ENCODE results near the gene NCMAP. TPM values are rescaled to one million over a fixed set of nuclear protein-coding genes. Genes with fewer than 3 reads are reported as not detected.
A peak's percentile ranks its signal among the peaks of the same experiment; 100 is the strongest.

Gene NCMAP
- total and polyA plus RNA-seq, 2 of the 4 experiments (the other 2 are of a cell fraction): not detected

DNA sequence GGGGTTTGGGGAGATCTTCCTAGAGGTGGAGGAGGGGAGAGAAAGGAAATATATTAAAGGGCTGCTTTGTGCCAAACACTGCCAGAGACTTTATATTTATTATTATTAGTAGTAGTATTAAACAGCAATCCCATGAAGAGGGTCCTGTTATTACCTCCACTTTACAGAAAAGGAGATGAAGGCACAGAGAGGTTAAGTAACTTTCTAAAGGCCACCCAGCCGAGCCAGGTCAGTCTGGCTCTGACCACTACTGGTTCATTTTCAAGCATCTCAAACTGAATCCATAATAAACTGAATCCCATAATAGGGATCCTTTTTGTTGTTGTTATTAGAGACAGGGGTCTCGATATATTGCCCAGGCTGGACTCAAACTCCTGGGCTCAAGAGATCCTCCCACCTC lies 12.6 kb downstream of the NCMAP start:
- in situ Hi-C loops (cut with MboI; ENCODE audit: low sequenced_read_pairs): no loop called here
- H2BK20ac ChIP-seq (ENCODE audit: low read depth, low read length): no peak overlapping the region
- DNase-seq (no peak), ATAC-seq (ENCODE audit: low read depth) (no peak)
- dilution Hi-C loops (cut with HindIII; ENCODE audit: low sequenced_read_pairs, unreplicated experiment): no loop called here
- TF ChIP-seq POLR2A (IDR thresholded peaks at IDR 0.05; ENCODE audit: low read depth, low read length) (no peak), FOS (IDR thresholded peaks at IDR 0.05; ENCODE audit: low read depth, low read length) (no peak), RFX5 (IDR thresholded peaks at IDR 0.05; ENCODE audit: low read depth, low read length) (no peak), MAFK (IDR thresholded peaks at IDR 0.05; ENCODE audit: low read depth, low read length) (no peak)
- TF ChIP-seq, protein P1, sequence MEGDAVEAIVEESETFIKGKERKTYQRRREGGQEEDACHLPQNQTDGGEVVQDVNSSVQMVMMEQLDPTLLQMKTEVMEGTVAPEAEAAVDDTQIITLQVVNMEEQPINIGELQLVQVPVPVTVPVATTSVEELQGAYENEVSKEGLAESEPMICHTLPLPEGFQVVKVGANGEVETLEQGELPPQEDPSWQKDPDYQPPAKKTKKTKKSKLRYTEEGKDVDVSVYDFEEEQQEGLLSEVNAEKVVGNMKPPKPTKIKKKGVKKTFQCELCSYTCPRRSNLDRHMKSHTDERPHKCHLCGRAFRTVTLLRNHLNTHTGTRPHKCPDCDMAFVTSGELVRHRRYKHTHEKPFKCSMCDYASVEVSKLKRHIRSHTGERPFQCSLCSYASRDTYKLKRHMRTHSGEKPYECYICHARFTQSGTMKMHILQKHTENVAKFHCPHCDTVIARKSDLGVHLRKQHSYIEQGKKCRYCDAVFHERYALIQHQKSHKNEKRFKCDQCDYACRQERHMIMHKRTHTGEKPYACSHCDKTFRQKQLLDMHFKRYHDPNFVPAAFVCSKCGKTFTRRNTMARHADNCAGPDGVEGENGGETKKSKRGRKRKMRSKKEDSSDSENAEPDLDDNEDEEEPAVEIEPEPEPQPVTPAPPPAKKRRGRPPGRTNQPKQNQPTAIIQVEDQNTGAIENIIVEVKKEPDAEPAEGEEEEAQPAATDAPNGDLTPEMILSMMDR (conservative IDR thresholded peaks at IDR 0.05; ENCODE audit: low read depth, low read length): no peak
- TF ChIP-seq, protein P2, sequence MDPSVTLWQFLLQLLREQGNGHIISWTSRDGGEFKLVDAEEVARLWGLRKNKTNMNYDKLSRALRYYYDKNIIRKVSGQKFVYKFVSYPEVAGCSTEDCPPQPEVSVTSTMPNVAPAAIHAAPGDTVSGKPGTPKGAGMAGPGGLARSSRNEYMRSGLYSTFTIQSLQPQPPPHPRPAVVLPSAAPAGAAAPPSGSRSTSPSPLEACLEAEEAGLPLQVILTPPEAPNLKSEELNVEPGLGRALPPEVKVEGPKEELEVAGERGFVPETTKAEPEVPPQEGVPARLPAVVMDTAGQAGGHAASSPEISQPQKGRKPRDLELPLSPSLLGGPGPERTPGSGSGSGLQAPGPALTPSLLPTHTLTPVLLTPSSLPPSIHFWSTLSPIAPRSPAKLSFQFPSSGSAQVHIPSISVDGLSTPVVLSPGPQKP (IDR thresholded peaks at IDR 0.05; ENCODE audit: borderline replicate concordance, low read depth, low read length): no peak
- TF ChIP-seq, protein P3, sequence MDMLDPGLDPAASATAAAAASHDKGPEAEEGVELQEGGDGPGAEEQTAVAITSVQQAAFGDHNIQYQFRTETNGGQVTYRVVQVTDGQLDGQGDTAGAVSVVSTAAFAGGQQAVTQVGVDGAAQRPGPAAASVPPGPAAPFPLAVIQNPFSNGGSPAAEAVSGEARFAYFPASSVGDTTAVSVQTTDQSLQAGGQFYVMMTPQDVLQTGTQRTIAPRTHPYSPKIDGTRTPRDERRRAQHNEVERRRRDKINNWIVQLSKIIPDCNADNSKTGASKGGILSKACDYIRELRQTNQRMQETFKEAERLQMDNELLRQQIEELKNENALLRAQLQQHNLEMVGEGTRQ (IDR thresholded peaks at IDR 0.05; ENCODE audit: low read depth, low read length): no peak
- H4K8ac ChIP-seq (ENCODE audit: low read depth in 2 of 2, low read length in 2 of 2): no peak overlapping the region
- WGBS, 2 experiments (ENCODE audit: extremely low coverage in 2 of 2, insufficient read length in 1 of 2): no CpG with 5 or more reads among the region's 2 CpGs
- no peak overlapping the region for H2AK9ac ChIP-seq (replicated peaks; ENCODE audit: low read depth, low read length, poor library complexity)
- H3K4me3 ChIP-seq (ENCODE audit: insufficient read depth, low read depth, low read length): no peak overlapping the region
- H3K27me3 ChIP-seq (ENCODE audit: control insufficient read depth, insufficient read depth, low read length): no peaks in the 10 kb centered on the region
- no peak overlapping the region for H3K23ac ChIP-seq (ENCODE audit: low read depth, low read length)
- intact Hi-C loops (cut with micrococcal nuclease): no loop called here
- H4K20me1 ChIP-seq (ENCODE audit: insufficient read depth, low read length): no peaks in the 10 kb centered on the region
- no peak overlapping the region for H2AK5ac ChIP-seq (ENCODE audit: low read depth, low read length)
- no peak overlapping the region for H4K5ac ChIP-seq (ENCODE audit: low read depth, low read length)
- no peak overlapping the region for H3K4me2 ChIP-seq (ENCODE audit: low read depth, low read length)
- no peak overlapping the region for H3K56ac ChIP-seq (ENCODE audit: extremely low read depth, insufficient read depth, low read length)
- H3K36me3 ChIP-seq (ENCODE audit: control insufficient read depth, insufficient read depth, low read length): no peaks in the 10 kb centered on the region
- H2BK120ac ChIP-seq (ENCODE audit: low read depth, low read length): no peak overlapping the region
- H4K91ac ChIP-seq (ENCODE audit: insufficient read depth, low read depth, low read length): no peak overlapping the region
- no peak overlapping the region for H3K27ac ChIP-seq (ENCODE audit: insufficient read depth, low read length)
- BruUV-seq (replicated peaks): no TSS peak
- no peak overlapping the region for H3K9ac ChIP-seq (ENCODE audit: low read depth, low read length)
- H3K14ac ChIP-seq (replicated peaks; ENCODE audit: low read depth, low read length): no peak overlapping the region
- no peaks in the 10 kb centered on the region for H3K9me3 ChIP-seq (ENCODE audit: control insufficient read depth, insufficient read depth, low read length)
- CTCF ChIA-PET: no interaction called here
- H3K4ac ChIP-seq (ENCODE audit: low read depth, low read length): no peak overlapping the region
- H2AFZ ChIP-seq (replicated peaks; ENCODE audit: low read length, poor library complexity): peak overlapping the region; percentile 12
- no peaks in the 10 kb centered on the region for H3K4me1 ChIP-seq (ENCODE audit: control insufficient read depth, insufficient read depth, low read length)
- no peak overlapping the region for H2BK5ac ChIP-seq (ENCODE audit: low read depth, low read length, poor library complexity, severe bottlenecking)
- no peaks in the 10 kb centered on the region for H3K9me1 ChIP-seq (ENCODE audit: insufficient read depth, low read length)
- POLR2A ChIA-PET (ENCODE audit: unreplicated experiment): no interaction called here
- no peaks in the 10 kb centered on the region for H3K79me1 ChIP-seq (ENCODE audit: low read depth in 1 of 2, low read length in 2 of 2)
- no peak overlapping the region for H3K18ac ChIP-seq (ENCODE audit: low read depth, low read length)
- H2BK15ac ChIP-seq (ENCODE audit: low read depth, low read length): no peak overlapping the region
